HEK293 (cell line): Measurements from ENCODE around the gene STAG3.
"Not testable (repeated sequence)": the region's sequence is repeated elsewhere in the genome, so short reads cannot be mapped to it uniquely, and the experiment has no call there.

Experiments used
- ATF2 ChIP-seq: fragments of 450-650 bp; formaldehyde crosslinking; IDR thresholded peaks from 2 replicates; pipeline ENCODE4 v1.5.1; 2016; ENCODE audit warnings: missing biosample characterization, missing genetic modification characterization, low read depth
- CTCF ChIP-seq: fragments of 450-650 bp; formaldehyde crosslinking; IDR thresholded peaks from 2 replicates; pipeline ENCODE4 v1.5.1; 2016; ENCODE audit warnings: missing biosample characterization, missing genetic modification characterization
- KLF10 ChIP-seq: fragments of 450-650 bp; IDR thresholded peaks from 2 replicates; pipeline ENCODE4 v1.5.1; 2018; ENCODE audit warnings: missing biosample characterization, mild to moderate bottlenecking, missing genetic modification characterization
- MYNN ChIP-seq: fragments of 450-650 bp; formaldehyde crosslinking; IDR thresholded peaks from 2 replicates; pipeline ENCODE4 v1.5.1; 2016; ENCODE audit warnings: missing biosample characterization, missing genetic modification characterization, borderline replicate concordance
- YY1 ChIP-seq: fragments of 450-650 bp; formaldehyde crosslinking; IDR thresholded peaks from 2 replicates; pipeline ENCODE4 v1.5.1; 2018; ENCODE audit warnings: missing biosample characterization, missing genetic modification characterization
- ZBTB21 ChIP-seq: fragments of 450-650 bp; formaldehyde crosslinking; IDR thresholded peaks from 2 replicates; pipeline ENCODE4 v1.5.1; 2017; ENCODE audit warnings: missing biosample characterization, missing genetic modification characterization
- ZNF274 ChIP-seq, 2 experiments: fragments of 200-500 bp in 1 of 2; fragments of 450-650 bp in 1 of 2; sonication (Bioruptor generic) in 1 of 2; formaldehyde crosslinking in 1 of 2; IDR thresholded peaks; 2 replicates each; pipeline versions ENCODE4 v1.5.1 to v1.6.1; 2014 to 2016; ENCODE audit warnings: borderline replicate concordance in 1 of 2, inconsistent platforms in 1 of 2, low read length in 1 of 2, missing biosample characterization in 1 of 2, missing genetic modification characterization in 1 of 2
- ZNF362 ChIP-seq: fragments of 450-650 bp; formaldehyde crosslinking; IDR thresholded peaks from 2 replicates; pipeline ENCODE4 v1.5.1; 2016; ENCODE audit warnings: missing biosample characterization, missing genetic modification characterization
- ZNF37A ChIP-seq: fragments of 450-650 bp; IDR thresholded peaks from 2 replicates; pipeline ENCODE4 v1.5.1; 2018; ENCODE audit warnings: missing biosample characterization, missing genetic modification characterization
- ZNF391 ChIP-seq: fragments of 450-650 bp; formaldehyde crosslinking; IDR thresholded peaks from 2 replicates; pipeline ENCODE4 v1.5.1; 2016; ENCODE audit warnings: low read depth, missing biosample characterization, missing genetic modification characterization, borderline replicate concordance
- ZNF660 ChIP-seq: fragments of 450-650 bp; IDR thresholded peaks from 2 replicates; pipeline ENCODE4 v1.5.1; 2018; ENCODE audit warnings: missing biosample characterization, mild to moderate bottlenecking, missing genetic modification characterization
- ZNF830 ChIP-seq: fragments of 450-650 bp; IDR thresholded peaks from 2 replicates; pipeline ENCODE4 v1.5.0; 2018; ENCODE audit warnings: missing biosample characterization, missing genetic modification characterization, low read depth, mild to moderate bottlenecking, moderate library complexity

- TF ChIP-seq ZNF391 (tag by site-specific recombination); ZNF362; CTCF (tag by site-specific recombination); MYNN (tag by site-specific recombination); KLF10 (tag by site-specific recombination); YY1; ZBTB21 (tag by site-specific recombination); ATF2 (tag by site-specific recombination); ZNF660; ZNF37A; ZNF274 (IDR thresholded peaks at IDR 0.05; ENCODE audit: low read length); ZNF274 (tag by site-specific recombination; IDR thresholded peaks at IDR 0.05; ENCODE audit: borderline replicate concordance); ZNF830 (tag by site-specific recombination): not testable (repeated sequence)
These were observed 82.3 kb downstream of the STAG3 start for GRCh38 chr7:100259984-100260383.
